PFSK-1 (cell line): ENCODE data around the gene PROM2.

Experiments
- FOXP2 ChIP-seq: optimal IDR thresholded peaks from 2 replicates; pipeline ENCODE3; 2011; ENCODE audit warnings: borderline replicate concordance, control low read depth, inconsistent platforms; ENCODE audit not compliant: insufficient read depth; ENCODE audit errors: extremely low read length, extremely low read depth
- POLR2AphosphoS5 ChIP-seq: IDR thresholded peaks from 2 replicates; pipeline ENCODE4 v1.6.1; 2012; ENCODE audit warnings: low read depth, mild to moderate bottlenecking, control low read depth, low read length, moderate library complexity
- SIN3A ChIP-seq: IDR thresholded peaks from 2 replicates; pipeline ENCODE4 v1.6.1; 2012; ENCODE audit warnings: mild to moderate bottlenecking, low read length, moderate library complexity, borderline replicate concordance; ENCODE audit not compliant: insufficient read depth
- TAF1 ChIP-seq: IDR thresholded peaks from 2 replicates; pipeline ENCODE4 v1.6.1; 2012; ENCODE audit warnings: low read length, control low read depth, borderline replicate concordance; ENCODE audit not compliant: insufficient read depth
- TF ChIP-seq, protein P1 (sequence below), 2 experiments: IDR thresholded peaks; 2 replicates each; pipeline versions ENCODE4 v1.6.1 to v1.8.0; 2011 to 2012; ENCODE audit warnings: low read depth in 2 of 2, low read length in 2 of 2, control low read depth in 1 of 2, inconsistent platforms in 1 of 2, mild to moderate bottlenecking in 1 of 2, moderate library complexity in 1 of 2; ENCODE audit not compliant: insufficient read depth in 1 of 2

PROM2 gene

DNA sequence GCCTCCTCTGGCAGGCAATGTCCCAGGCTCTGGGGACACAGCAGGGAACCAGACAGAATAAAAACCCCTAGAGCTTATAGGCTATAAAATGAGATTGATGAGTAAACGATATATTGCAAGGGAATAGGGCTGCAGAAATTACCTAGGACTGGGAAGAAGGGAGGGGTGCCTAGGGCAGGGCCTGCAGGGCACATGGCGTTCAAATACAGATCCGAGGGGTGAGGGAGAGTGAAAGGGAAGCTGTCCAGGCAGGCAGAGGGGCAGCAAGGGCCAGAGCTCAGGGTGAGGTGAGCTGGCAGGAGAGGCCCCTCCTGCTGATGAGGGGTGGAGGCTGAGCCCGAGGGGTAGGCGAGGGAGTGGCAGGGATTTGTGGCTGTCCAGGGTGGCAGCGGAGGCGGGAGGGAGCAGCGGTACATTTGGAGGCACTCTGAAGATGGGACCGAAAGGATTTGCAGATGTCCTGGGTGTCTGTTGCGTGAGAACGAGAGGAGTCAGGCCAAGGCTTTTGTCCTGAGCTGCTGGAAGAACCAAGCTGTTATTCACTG, 56.6 kb downstream of the PROM2 start:
- TF ChIP-seq POLR2AphosphoS5 (no peak), FOXP2 (no peak), TAF1 (no peak), SIN3A (no peak)
- TF ChIP-seq, protein P1, sequence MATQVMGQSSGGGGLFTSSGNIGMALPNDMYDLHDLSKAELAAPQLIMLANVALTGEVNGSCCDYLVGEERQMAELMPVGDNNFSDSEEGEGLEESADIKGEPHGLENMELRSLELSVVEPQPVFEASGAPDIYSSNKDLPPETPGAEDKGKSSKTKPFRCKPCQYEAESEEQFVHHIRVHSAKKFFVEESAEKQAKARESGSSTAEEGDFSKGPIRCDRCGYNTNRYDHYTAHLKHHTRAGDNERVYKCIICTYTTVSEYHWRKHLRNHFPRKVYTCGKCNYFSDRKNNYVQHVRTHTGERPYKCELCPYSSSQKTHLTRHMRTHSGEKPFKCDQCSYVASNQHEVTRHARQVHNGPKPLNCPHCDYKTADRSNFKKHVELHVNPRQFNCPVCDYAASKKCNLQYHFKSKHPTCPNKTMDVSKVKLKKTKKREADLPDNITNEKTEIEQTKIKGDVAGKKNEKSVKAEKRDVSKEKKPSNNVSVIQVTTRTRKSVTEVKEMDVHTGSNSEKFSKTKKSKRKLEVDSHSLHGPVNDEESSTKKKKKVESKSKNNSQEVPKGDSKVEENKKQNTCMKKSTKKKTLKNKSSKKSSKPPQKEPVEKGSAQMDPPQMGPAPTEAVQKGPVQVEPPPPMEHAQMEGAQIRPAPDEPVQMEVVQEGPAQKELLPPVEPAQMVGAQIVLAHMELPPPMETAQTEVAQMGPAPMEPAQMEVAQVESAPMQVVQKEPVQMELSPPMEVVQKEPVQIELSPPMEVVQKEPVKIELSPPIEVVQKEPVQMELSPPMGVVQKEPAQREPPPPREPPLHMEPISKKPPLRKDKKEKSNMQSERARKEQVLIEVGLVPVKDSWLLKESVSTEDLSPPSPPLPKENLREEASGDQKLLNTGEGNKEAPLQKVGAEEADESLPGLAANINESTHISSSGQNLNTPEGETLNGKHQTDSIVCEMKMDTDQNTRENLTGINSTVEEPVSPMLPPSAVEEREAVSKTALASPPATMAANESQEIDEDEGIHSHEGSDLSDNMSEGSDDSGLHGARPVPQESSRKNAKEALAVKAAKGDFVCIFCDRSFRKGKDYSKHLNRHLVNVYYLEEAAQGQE (IDR thresholded peaks at IDR 0.05; ENCODE audit: insufficient read depth in 1 of 2, low read depth in 2 of 2, low read length in 2 of 2): no peak

DNA sequence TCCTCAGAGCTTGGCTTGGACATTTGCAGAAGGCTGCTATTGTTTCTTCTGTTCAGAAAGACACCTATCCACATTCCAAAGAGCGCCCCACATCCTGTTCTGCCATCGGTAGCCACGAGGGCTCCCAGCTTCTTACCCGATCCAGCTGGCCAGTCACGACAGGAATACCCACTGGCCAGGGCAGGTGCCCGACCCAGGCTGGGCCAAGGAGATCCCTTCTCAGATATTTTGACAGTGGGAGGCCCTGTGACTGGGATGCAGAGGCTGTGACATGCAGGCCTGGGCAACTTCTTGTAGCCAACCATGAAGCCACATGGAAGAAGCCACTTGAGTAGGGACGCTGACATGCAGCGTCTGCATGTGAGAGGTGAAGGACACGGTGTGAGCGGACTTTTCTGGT, 57.4 kb downstream of the PROM2 start:
- TF ChIP-seq POLR2AphosphoS5: no peak
- TF ChIP-seq FOXP2: no peak
- no peak for TF ChIP-seq TAF1
- no peak for TF ChIP-seq SIN3A
- TF ChIP-seq, protein P1 (IDR thresholded peaks at IDR 0.05; ENCODE audit: insufficient read depth in 1 of 2, low read depth in 2 of 2, low read length in 2 of 2): no peak

DNA sequence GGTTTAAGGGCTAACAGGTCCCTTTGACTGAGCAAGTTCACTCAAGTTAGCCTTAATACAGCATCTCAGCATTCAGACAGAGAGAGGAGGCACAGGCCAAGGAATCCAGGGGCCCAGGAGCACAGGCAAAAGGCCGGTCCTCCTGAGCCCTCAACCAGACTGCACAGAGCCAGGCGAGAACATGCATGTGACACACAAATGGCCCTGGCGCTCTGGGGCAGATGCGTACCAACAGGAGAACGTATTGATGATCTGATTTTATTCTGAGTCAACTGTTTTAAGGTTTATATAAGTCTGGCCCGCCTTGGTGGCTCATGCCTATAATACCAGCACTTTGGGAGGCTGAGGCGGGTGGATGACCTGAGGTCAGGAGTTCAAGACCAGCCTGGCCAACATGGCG, 57.8 kb downstream of the PROM2 start:
- TF ChIP-seq POLR2AphosphoS5 (no peak), TAF1 (no peak), FOXP2 (no peak)
- TF ChIP-seq, protein P1 (IDR thresholded peaks at IDR 0.05; ENCODE audit: insufficient read depth in 1 of 2, low read depth in 2 of 2, low read length in 2 of 2): no peak

DNA sequence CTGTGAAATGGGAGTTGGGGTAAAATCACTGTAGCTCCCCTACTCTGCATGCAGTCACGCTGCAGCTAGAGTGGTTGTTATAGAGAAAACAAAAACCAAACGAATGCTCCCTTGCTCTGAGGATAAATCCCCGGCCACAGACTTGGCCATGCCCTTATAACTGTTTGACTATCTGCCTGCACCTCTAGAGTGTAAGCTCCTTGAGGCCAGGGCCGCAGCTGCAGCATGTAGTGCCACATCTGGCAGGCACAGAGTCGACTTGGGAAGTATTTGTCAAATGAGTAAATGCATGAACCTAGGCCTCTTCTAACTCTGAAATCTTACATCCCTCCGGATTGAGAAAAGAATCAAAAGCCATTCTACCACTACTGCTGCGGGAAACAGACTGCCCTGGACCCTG, 58.8 kb downstream of the PROM2 start:
- TF ChIP-seq TAF1: no peak
- no peak for TF ChIP-seq POLR2AphosphoS5
- no peak for TF ChIP-seq SIN3A
- no peak for TF ChIP-seq FOXP2
- TF ChIP-seq, protein P1 (IDR thresholded peaks at IDR 0.05; ENCODE audit: insufficient read depth in 1 of 2, low read depth in 2 of 2, low read length in 2 of 2): no peak

DNA sequence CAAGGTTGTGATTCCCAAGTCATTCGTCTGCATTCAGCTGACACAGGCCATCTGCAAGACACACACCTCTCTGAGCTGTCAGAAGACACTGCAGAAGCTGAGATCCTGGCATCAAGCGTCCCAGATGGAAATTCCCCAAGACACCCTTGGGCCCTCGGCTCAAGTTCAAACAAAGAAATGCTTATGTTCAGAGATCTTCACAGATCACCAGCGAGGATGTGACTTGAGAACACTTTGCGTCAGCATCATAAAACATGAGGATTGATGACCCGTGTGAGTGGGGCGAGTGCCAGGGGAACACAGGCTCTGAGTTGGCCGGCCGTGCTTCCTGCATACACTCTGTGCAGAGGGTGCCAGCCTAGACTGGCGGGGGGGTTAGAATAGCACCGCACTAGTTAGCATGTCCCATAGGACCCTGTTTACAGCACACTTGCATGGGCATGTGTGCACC, 59.7 kb downstream of the PROM2 start:
- TF ChIP-seq, protein P1 (IDR thresholded peaks at IDR 0.05; ENCODE audit: insufficient read depth in 1 of 2, low read depth in 2 of 2, low read length in 2 of 2): no peak
- TF ChIP-seq TAF1: no peak
